Neural cell (in vitro differentiated cells): Measurements from ENCODE around the gene RRAGD. TPM values are rescaled to one million over a fixed set of nuclear protein-coding genes. Genes with fewer than 3 reads are reported as not detected.

ENCODE experiments used
- H2AFZ ChIP-seq: fragments of 200-600, 300-800 bp; sonication (generic), shearing (Covaris generic); 2 replicates; pipeline ENCODE4 v1.6.0; 2014; ENCODE audit warnings: low read depth, mild to moderate bottlenecking, antibody characterized with exemption, low read length, moderate library complexity
- H3F3A ChIP-seq: fragments of 200-600 bp; shearing (Covaris generic); 2 replicates; pipeline ENCODE4 v1.6.1; 2016; ENCODE audit warnings: mild to moderate bottlenecking, moderate library complexity, mixed read lengths, antibody characterized with exemption, low read length; ENCODE audit not compliant: insufficient read depth, poor library complexity, severe bottlenecking
- H3K27ac ChIP-seq: fragments of 200-600, 300-800 bp; sonication (generic), shearing (Covaris generic); 2 replicates; pipeline ENCODE4 v1.5.1; 2014; ENCODE audit warnings: mild to moderate bottlenecking, low read length, moderate library complexity
- H3K27me3 ChIP-seq: fragments of 300-800, 200-600 bp; sonication (generic), shearing (Covaris generic); 2 replicates; pipeline ENCODE4 v1.6.0; 2014; ENCODE audit warnings: mild to moderate bottlenecking, low read depth, low read length, moderate library complexity; ENCODE audit not compliant: insufficient read depth
- H3K36me3 ChIP-seq: fragments of 300-800, 200-600 bp; sonication (generic), shearing (Covaris generic); 2 replicates; pipeline ENCODE4 v1.5.1; 2014; ENCODE audit warnings: mild to moderate bottlenecking, antibody characterized with exemption, low read length, moderate library complexity; ENCODE audit not compliant: insufficient read depth
- H3K4me2 ChIP-seq: fragments of 300-800, 200-600 bp; sonication (generic), shearing (Covaris generic); 2 replicates; pipeline ENCODE4 v1.6.0; 2014; ENCODE audit warnings: mild to moderate bottlenecking, low read length
- H3K4me3 ChIP-seq: fragments of 300-800, 200-600 bp; sonication (generic), shearing (Covaris generic); 2 replicates; pipeline ENCODE4 v1.5.1; 2014; ENCODE audit warnings: mild to moderate bottlenecking, low read length, moderate library complexity
- H3K79me2 ChIP-seq: fragments of 200-600 bp; shearing (Covaris generic); replicated peaks from 2 replicates; pipeline ENCODE4 v1.6.0; 2014; ENCODE audit warnings: mild to moderate bottlenecking, low read length, moderate library complexity; ENCODE audit not compliant: insufficient read depth
- H3K9ac ChIP-seq: fragments of 300-800, 200-600 bp; sonication (generic), shearing (Covaris generic); 2 replicates; pipeline ENCODE4 v1.6.1; 2016; ENCODE audit warnings: mild to moderate bottlenecking, low read length, mixed read lengths
- H3K9me2 ChIP-seq: fragments of 200-600 bp; shearing (Covaris generic); 2 replicates; pipeline ENCODE4 v1.6.1; 2016; ENCODE audit warnings: mild to moderate bottlenecking, low read length, mixed read lengths; ENCODE audit not compliant: insufficient read depth
- H3K9me3 ChIP-seq: fragments of 200-600, 300-800 bp; sonication (generic), shearing (Covaris generic); 2 replicates; pipeline ENCODE4 v1.6.1; 2016; ENCODE audit warnings: mild to moderate bottlenecking, mixed run types, low read length, moderate library complexity, mixed read lengths
- H4K20me1 ChIP-seq: fragments of 200-600 bp; shearing (Covaris generic); 2 replicates; pipeline ENCODE4 v1.6.1; 2016; ENCODE audit warnings: mild to moderate bottlenecking, mixed run types; ENCODE audit not compliant: insufficient read depth
- CTCF ChIP-seq: fragments of 450-650 bp; IDR thresholded peaks from 2 replicates; pipeline ENCODE4 v1.5.1; 2014; ENCODE audit warnings: antibody characterized with exemption, mild to moderate bottlenecking, moderate library complexity; ENCODE audit not compliant: poor library complexity, severe bottlenecking
- EP300 ChIP-seq: fragments of 450-650 bp; conservative IDR thresholded peaks from 2 replicates; pipeline ENCODE4 v1.6.1; 2014; ENCODE audit warnings: antibody characterized with exemption, mild to moderate bottlenecking, moderate library complexity; ENCODE audit not compliant: poor library complexity, severe bottlenecking
- EZH2 ChIP-seq: fragments of 200-600, 300-800 bp; shearing (Covaris generic), sonication (generic); IDR thresholded peaks from 2 replicates; pipeline ENCODE4 v1.6.1; 2014; ENCODE audit warnings: antibody characterized with exemption, low read length, borderline replicate concordance, mild to moderate bottlenecking; ENCODE audit not compliant: insufficient read depth, poor library complexity, severe bottlenecking
- MXI1 ChIP-seq: fragments of 450-650 bp; conservative IDR thresholded peaks from 2 replicates; pipeline ENCODE4 v1.6.1; 2014; ENCODE audit warnings: antibody characterized with exemption, mild to moderate bottlenecking; ENCODE audit not compliant: poor library complexity, severe bottlenecking
- POLR2AphosphoS5 ChIP-seq: IDR thresholded peaks from 2 replicates; pipeline ENCODE4 v1.6.1; 2012
- RAD21 ChIP-seq: fragments of 450-650 bp; conservative IDR thresholded peaks from 2 replicates; pipeline ENCODE4 v1.6.1; 2014; ENCODE audit warnings: antibody characterized with exemption, mild to moderate bottlenecking, moderate library complexity
- SMC3 ChIP-seq: fragments of 450-650 bp; conservative IDR thresholded peaks from 2 replicates; pipeline ENCODE4 v1.6.1; 2014; ENCODE audit warnings: antibody characterized with exemption, mild to moderate bottlenecking, moderate library complexity; ENCODE audit not compliant: poor library complexity
- TAF1 ChIP-seq: IDR thresholded peaks from 2 replicates; pipeline ENCODE4 v1.6.1; 2012; ENCODE audit warnings: low read depth
- polyA plus RNA-seq: library from polyadenylated mRNA; depleted of rRNA; stranded (reverse); fragments of >200 nt; gene quantifications from 2 replicates; pipeline ENCODE4 v1.2.3, GENCODE V29; 2014
- TF ChIP-seq, protein P1 (sequence below): IDR thresholded peaks from 2 replicates; pipeline ENCODE4 v1.6.1; 2012; ENCODE audit warnings: borderline replicate concordance

Gene RRAGD
- polyA plus RNA-seq, 1 donor from 2014 or later = 34.1 TPM

DNA sequence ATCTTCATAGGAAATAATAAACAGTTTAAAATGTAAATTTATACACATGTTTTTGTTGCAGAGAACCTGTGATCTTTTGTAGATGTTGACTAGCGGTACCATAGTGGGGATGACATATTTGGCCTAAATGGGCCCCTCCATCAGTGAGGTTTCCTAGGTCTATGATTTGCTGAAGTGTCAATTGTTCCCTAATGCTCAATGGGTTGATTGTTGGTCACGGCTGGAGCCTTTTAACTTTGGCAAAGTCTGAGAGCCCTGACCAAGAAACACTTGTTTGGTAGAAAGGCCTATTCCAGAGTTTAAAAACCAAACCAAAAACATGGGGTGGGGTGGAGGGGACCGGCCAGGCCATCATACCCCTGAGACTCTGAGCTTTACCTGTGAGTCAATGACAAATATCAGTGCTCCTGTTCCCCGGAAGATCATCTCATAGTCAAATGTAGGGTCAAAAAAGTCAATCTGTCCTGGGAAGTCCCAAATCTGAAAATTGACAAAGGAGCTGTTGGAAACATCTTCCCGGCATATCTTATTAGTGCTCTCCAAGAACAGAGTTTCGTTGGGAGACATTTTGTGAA, 25.1 kb downstream of the RRAGD start:
- H3K9ac ChIP-seq = no peak overlapping the region
- no peak overlapping the region for H3K4me3 ChIP-seq
- no peaks in the 10 kb centered on the region for H3F3A ChIP-seq
- no peaks in the 10 kb centered on the region for H3K9me3 ChIP-seq
- H4K20me1 ChIP-seq = no peaks in the 10 kb centered on the region
- TF ChIP-seq POLR2AphosphoS5 (no peak), MXI1 (no peak), TAF1 (no peak), SMC3 (no peak), EZH2 (no peak), RAD21 (no peak), EP300 (no peak), CTCF (no peak)
- TF ChIP-seq, protein P1, sequence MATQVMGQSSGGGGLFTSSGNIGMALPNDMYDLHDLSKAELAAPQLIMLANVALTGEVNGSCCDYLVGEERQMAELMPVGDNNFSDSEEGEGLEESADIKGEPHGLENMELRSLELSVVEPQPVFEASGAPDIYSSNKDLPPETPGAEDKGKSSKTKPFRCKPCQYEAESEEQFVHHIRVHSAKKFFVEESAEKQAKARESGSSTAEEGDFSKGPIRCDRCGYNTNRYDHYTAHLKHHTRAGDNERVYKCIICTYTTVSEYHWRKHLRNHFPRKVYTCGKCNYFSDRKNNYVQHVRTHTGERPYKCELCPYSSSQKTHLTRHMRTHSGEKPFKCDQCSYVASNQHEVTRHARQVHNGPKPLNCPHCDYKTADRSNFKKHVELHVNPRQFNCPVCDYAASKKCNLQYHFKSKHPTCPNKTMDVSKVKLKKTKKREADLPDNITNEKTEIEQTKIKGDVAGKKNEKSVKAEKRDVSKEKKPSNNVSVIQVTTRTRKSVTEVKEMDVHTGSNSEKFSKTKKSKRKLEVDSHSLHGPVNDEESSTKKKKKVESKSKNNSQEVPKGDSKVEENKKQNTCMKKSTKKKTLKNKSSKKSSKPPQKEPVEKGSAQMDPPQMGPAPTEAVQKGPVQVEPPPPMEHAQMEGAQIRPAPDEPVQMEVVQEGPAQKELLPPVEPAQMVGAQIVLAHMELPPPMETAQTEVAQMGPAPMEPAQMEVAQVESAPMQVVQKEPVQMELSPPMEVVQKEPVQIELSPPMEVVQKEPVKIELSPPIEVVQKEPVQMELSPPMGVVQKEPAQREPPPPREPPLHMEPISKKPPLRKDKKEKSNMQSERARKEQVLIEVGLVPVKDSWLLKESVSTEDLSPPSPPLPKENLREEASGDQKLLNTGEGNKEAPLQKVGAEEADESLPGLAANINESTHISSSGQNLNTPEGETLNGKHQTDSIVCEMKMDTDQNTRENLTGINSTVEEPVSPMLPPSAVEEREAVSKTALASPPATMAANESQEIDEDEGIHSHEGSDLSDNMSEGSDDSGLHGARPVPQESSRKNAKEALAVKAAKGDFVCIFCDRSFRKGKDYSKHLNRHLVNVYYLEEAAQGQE = no peak
- no peak overlapping the region for H3K27ac ChIP-seq
- H3K36me3 ChIP-seq = peaks cover 8% of the 10 kb centered on the region
- no peaks in the 10 kb centered on the region for H3K9me2 ChIP-seq
- H3K79me2 ChIP-seq = peaks cover 3% of the 10 kb centered on the region
- no peak overlapping the region for H2AFZ ChIP-seq
- H3K4me2 ChIP-seq = no peak overlapping the region
- H3K27me3 ChIP-seq = no peaks in the 10 kb centered on the region

- Histone ChIP-seq H2AFZ (no peak overlapping the region), H3K9me2 (no peaks in the 10 kb centered on the region), H3K27ac (no peak overlapping the region), H3K27me3 (no peaks in the 10 kb centered on the region), H3K9me3 (no peaks in the 10 kb centered on the region), H3K36me3 (peaks cover 8% of the 10 kb centered on the region), H3K9ac (no peak overlapping the region), H3K4me2 (no peak overlapping the region), H3F3A (no peaks in the 10 kb centered on the region), H3K4me3 (no peak overlapping the region), H3K79me2 (peaks cover 2% of the 10 kb centered on the region), H4K20me1 (no peaks in the 10 kb centered on the region)
- TF ChIP-seq SMC3 (no peak), POLR2AphosphoS5 (no peak)
Observed at GRCh38 chr6:89385846-89386245, 26.2 kb downstream of the RRAGD start.
